ENCODE measurements around the gene GNAQ. TPM values are rescaled to one million over a fixed set of nuclear protein-coding genes. Genes with fewer than 3 reads are reported as not detected.

Gene GNAQ
- total and polyA plus RNA-seq, 2 experiments from 2014 or later = 21.1 to 43.1 TPM

- TF ChIP-seq ZNF462 (CRISPR knock-in tag; IDR thresholded peaks at IDR 0.05) (no peak), JUNB (IDR thresholded peaks at IDR 0.05; ENCODE audit: unreplicated experiment) (no peak), POLR2AphosphoS5 (IDR thresholded peaks at IDR 0.05; ENCODE audit: low read depth) (no peak)
Measured at GRCh38 chr9:77935974-77936373, 95.6 kb downstream of the GNAQ start (continued).

- Mint-ChIP-seq H3K4me3 (no peak overlapping the region), H3K9me3 (no peaks in the 10 kb centered on the region), H3K27me3 (ENCODE audit: insufficient read depth, low read depth, poor library complexity) (peaks cover 5% of the 10 kb centered on the region), H3K36me3 (ENCODE audit: low read depth) (no peaks in the 10 kb centered on the region), H3K4me1 (peaks cover 33% of the 10 kb centered on the region), H3K27ac (no peak overlapping the region)
- Histone ChIP-seq H3K27ac (ENCODE audit: low read depth) (no peak overlapping the region), H3K4me2 (no peak overlapping the region), H3K79me2 (replicated peaks; ENCODE audit: insufficient read depth) (peaks cover 66% of the 10 kb centered on the region), H3K27me3 (ENCODE audit: insufficient read depth) (no peaks in the 10 kb centered on the region), H3K36me3 (ENCODE audit: insufficient read depth) (no peaks in the 10 kb centered on the region), H4K20me1 (replicated peaks; ENCODE audit: insufficient read depth) (0 out of 2 replicates have a peak, but pooled peaks cover 7% of the 10 kb centered on the region), H2AFZ (no peak overlapping the region), H3K9me2 (ENCODE audit: insufficient read depth) (no peaks in the 10 kb centered on the region), H3K4me3 (no peak overlapping the region), H3F3A (replicated peaks; ENCODE audit: low read depth) (no peaks in the 10 kb centered on the region), H3K4me1 (ENCODE audit: insufficient read depth) (no peaks in the 10 kb centered on the region)
- DNase-seq (ENCODE audit: low spot score) (no peak), ATAC-seq (no peak)
- TF ChIP-seq STAT1 (IDR thresholded peaks at IDR 0.05; ENCODE audit: unreplicated experiment) = no peak
- TF ChIP-seq CREB1 (CRISPR knock-in tag; IDR thresholded peaks at IDR 0.05; ENCODE audit: low read depth) = no peak
- TF ChIP-seq EZH2phosphoT487 (IDR thresholded peaks at IDR 0.05; ENCODE audit: unreplicated experiment) = no peak
- no peak for TF ChIP-seq ZNF114 (CRISPR knock-in tag; IDR thresholded peaks at IDR 0.05)
- TF ChIP-seq ETS1 (IDR thresholded peaks at IDR 0.05) = no peak
- no peak for TF ChIP-seq CTCF (conservative IDR thresholded peaks at IDR 0.05; ENCODE audit: low read depth in 2 of 2)
- TF ChIP-seq JUNB (IDR thresholded peaks at IDR 0.05; ENCODE audit: unreplicated experiment) = no peak
Measured at GRCh38 chr9:77935211-77935610, 96.4 kb downstream of the GNAQ start.
